K562 (cell line): ENCODE data around the gene CACNG6. TPM values are rescaled to one million over a fixed set of nuclear protein-coding genes. Genes with fewer than 3 reads are reported as not detected.

Experiments used
- E2F8 ChIP-seq: fragments of 450-650 bp; IDR thresholded peaks from 2 replicates; pipeline ENCODE4 v1.7.1; 2018; ENCODE audit warnings: mild to moderate bottlenecking, low read depth; ENCODE audit not compliant: partially characterized antibody
- RFX5 ChIP-seq: IDR thresholded peaks from 2 replicates; pipeline ENCODE4 v1.6.1; 2011; ENCODE audit warnings: low read depth, mild to moderate bottlenecking, improper control_type of control experiment, low read length
- RREB1 ChIP-seq: fragments of 250-450 bp; sonication (Bioruptor Pico); IDR thresholded peaks from 2 replicates; pipeline ENCODE4 v1.4.0; 2020
- USF1 ChIP-seq: sonication (generic); formaldehyde crosslinking; IDR thresholded peaks from 2 replicates; pipeline ENCODE4 v1.9.0; 2022; ENCODE audit warnings: mild to moderate bottlenecking, missing genetic modification reagents
- ZBTB40 ChIP-seq, 2 experiments: fragments of 450-650 bp in 1 of 2; sonication (generic) in 1 of 2; formaldehyde crosslinking in 1 of 2; IDR thresholded peaks; 2 replicates each; pipeline versions ENCODE4 v1.7.1 to v1.9.0; 2016 to 2022; ENCODE audit warnings: inconsistent platforms in 1 of 2, mild to moderate bottlenecking in 1 of 2, missing genetic modification reagents in 1 of 2
- ZZZ3 ChIP-seq: fragments of 450-650 bp; IDR thresholded peaks from 2 replicates; pipeline ENCODE4 v1.6.1; 2016; ENCODE audit warnings: antibody characterized with exemption, mild to moderate bottlenecking, moderate library complexity
- polyA plus RNA-seq, 8 experiments: library from polyadenylated mRNA; depleted of rRNA in 4 of 8; stranded (reverse) in 5 of 8; unstranded in 3 of 8; fragments of >200 nt; fragmentation: Nextera tagmentation in 2 of 8; fragmentation: Illumina TruSeq in 1 of 8; extraction: Ambion mirVana in 2 of 8; extraction: Trizol in 1 of 8; gene quantifications; 2 replicates each; pipeline versions ENCODE4 v1.2.1 to v1.2.3, GENCODE V29; 2011 to 2014; ENCODE audit warnings: inconsistent platforms in 1 of 8, missing spikeins in 1 of 8
- total RNA-seq, 7 experiments: library from RNA; depleted of rRNA in 6 of 7; stranded (reverse); fragments of >200 nt in 6 of 7; fragmentation: Illumina TruSeq in 2 of 7; extraction: Trizol in 2 of 7; gene quantifications; 2 replicates each; pipeline versions ENCODE4 v1.2.1 to v1.2.3, GENCODE V29; 2011 to 2021; ENCODE audit warnings: low replicate concordance in 1 of 7

The CACNG6 gene
- total and polyA plus RNA-seq, 9 of the 15 experiments (the other 6 are each of a cell fraction or from before 2014, with no cell fraction given) = not detected

GRCh38 chr19:53961523-53962356 lies 29.7 kb upstream of the CACNG6 start (continued):
- peak; percentile 56 for TF ChIP-seq ZBTB40 (IDR thresholded peaks at IDR 0.05)
- no peak for TF ChIP-seq ZBTB40 (CRISPR knock-in tag; IDR thresholded peaks at IDR 0.05)
- no peak for TF ChIP-seq E2F8
- TF ChIP-seq RFX5 = no peak
- TF ChIP-seq USF1 (CRISPR knock-in tag) = no peak
- no peak for TF ChIP-seq RREB1 (CRISPR knock-in tag)
- TF ChIP-seq ZZZ3 = no peak
